Panc1 (cell line): Measurements from ENCODE around the gene SSR3.

Source experiments
- CTCF ChIP-seq: fragments of 450-650 bp; IDR thresholded peaks from 2 replicates; pipeline ENCODE4 v1.5.1; 2017; ENCODE audit warnings: mild to moderate bottlenecking
- POLR2AphosphoS5 ChIP-seq: IDR thresholded peaks from 2 replicates; pipeline ENCODE4 v1.6.1; 2012; ENCODE audit warnings: mild to moderate bottlenecking, low read depth, low read length, moderate library complexity
- REST ChIP-seq, 2 experiments: IDR thresholded peaks; 2 replicates each; pipeline ENCODE4 v1.6.1; 2011 to 2012; ENCODE audit warnings: low read depth in 2 of 2, control low read depth in 1 of 2, low read length in 1 of 2, mild to moderate bottlenecking in 1 of 2, moderate library complexity in 1 of 2; ENCODE audit not compliant: insufficient read depth in 1 of 2
- TCF7L2 ChIP-seq: IDR thresholded peaks from 2 replicates; pipeline ENCODE4 v1.6.1; 2011; ENCODE audit warnings: mild to moderate bottlenecking, low read depth, low read length, inconsistent platforms

- no peak for TF ChIP-seq CTCF
- no peak for TF ChIP-seq POLR2AphosphoS5
- TF ChIP-seq REST (IDR thresholded peaks at IDR 0.05; ENCODE audit: insufficient read depth in 1 of 2, low read depth in 2 of 2, low read length in 1 of 2) = no peak
- no peak for TF ChIP-seq TCF7L2
Observed at GRCh38 chr3:156581033-156581432, 26.1 kb upstream of the SSR3 start.
